ENCODE results near the gene PLEKHA1.

PLEKHA1 gene

GRCh38 chr10:122457934-122458333 lies 83.4 kb downstream of the PLEKHA1 start:
- Histone ChIP-seq H3K9me3 (ENCODE audit: low read length) (no peaks in the 10 kb centered on the region), H3K27ac (ENCODE audit: low read depth, low read length) (no peak overlapping the region), H3K27me3 (ENCODE audit: control insufficient read depth in 1 of 2, insufficient read depth in 2 of 2, low read length in 2 of 2) (no peaks in the 10 kb centered on the region), H3K4me3 (ENCODE audit: low read depth in 1 of 2, low read length in 2 of 2) (no peak overlapping the region), H3K36me3 (ENCODE audit: insufficient read depth, low read length) (no peaks in the 10 kb centered on the region), H3K4me1 (ENCODE audit: insufficient read depth, low read length) (peaks cover 8% of the 10 kb centered on the region), H3K9ac (ENCODE audit: low read length) (no peak overlapping the region)

- Histone ChIP-seq H3K4me3 (ENCODE audit: low read depth in 1 of 2, low read length in 2 of 2) (no peak overlapping the region), H3K9me3 (ENCODE audit: low read length) (no peaks in the 10 kb centered on the region), H3K36me3 (ENCODE audit: insufficient read depth, low read length) (no peaks in the 10 kb centered on the region), H3K4me1 (ENCODE audit: insufficient read depth, low read length) (peaks cover 13% of the 10 kb centered on the region), H3K9ac (ENCODE audit: low read length) (no peak overlapping the region), H3K27ac (ENCODE audit: low read depth, low read length) (no peak overlapping the region), H3K27me3 (ENCODE audit: control insufficient read depth in 1 of 2, insufficient read depth in 2 of 2, low read length in 2 of 2) (no peaks in the 10 kb centered on the region)
Measured at GRCh38 chr10:122458693-122459092, 84.2 kb downstream of the PLEKHA1 start.

- H3K9me3 ChIP-seq (ENCODE audit: low read length), result no peaks in the 10 kb centered on the region
- no peak overlapping the region for H3K9ac ChIP-seq (ENCODE audit: low read length)
- no peak overlapping the region for H3K27ac ChIP-seq (ENCODE audit: low read depth, low read length)
- no peaks in the 10 kb centered on the region for H3K36me3 ChIP-seq (ENCODE audit: insufficient read depth, low read length)
- H3K27me3 ChIP-seq (ENCODE audit: control insufficient read depth in 1 of 2, insufficient read depth in 2 of 2, low read length in 2 of 2), result no peaks in the 10 kb centered on the region
- no peak overlapping the region for H3K4me3 ChIP-seq (ENCODE audit: low read depth in 1 of 2, low read length in 2 of 2)
- peaks cover 20% of the 10 kb centered on the region for H3K4me1 ChIP-seq (ENCODE audit: insufficient read depth, low read length)
Measured at GRCh38 chr10:122459561-122460273, 85.2 kb downstream of the PLEKHA1 start.

GRCh38 chr10:122460891-122461293 lies 86.4 kb downstream of the PLEKHA1 start:
- Histone ChIP-seq H3K9me3 (ENCODE audit: low read length) (no peaks in the 10 kb centered on the region), H3K4me3 (ENCODE audit: low read depth in 1 of 2, low read length in 2 of 2) (peak overlapping the region; percentile 58 to 72), H3K9ac (ENCODE audit: low read length) (no peak overlapping the region), H3K4me1 (ENCODE audit: insufficient read depth, low read length) (peaks cover 20% of the 10 kb centered on the region), H3K27me3 (ENCODE audit: control insufficient read depth in 1 of 2, insufficient read depth in 2 of 2, low read length in 2 of 2) (no peaks in the 10 kb centered on the region), H3K36me3 (ENCODE audit: insufficient read depth, low read length) (no peaks in the 10 kb centered on the region), H3K27ac (ENCODE audit: low read depth, low read length) (peak overlapping the region; percentile 92)

- peak within 1 kb of the TSS; percentile 75 for H3K9ac ChIP-seq (ENCODE audit: low read length)
- peak within 1 kb of the TSS; percentile 72 to 80 for H3K4me3 ChIP-seq (ENCODE audit: low read depth in 1 of 2, low read length in 2 of 2)
- no peaks in the 10 kb centered on the region for H3K9me3 ChIP-seq (ENCODE audit: low read length)
- no peaks in the 10 kb centered on the region for H3K36me3 ChIP-seq (ENCODE audit: insufficient read depth, low read length)
- H3K4me1 ChIP-seq (ENCODE audit: insufficient read depth, low read length), result peaks cover 20% of the 10 kb centered on the region
- H3K27me3 ChIP-seq (ENCODE audit: control insufficient read depth in 1 of 2, insufficient read depth in 2 of 2, low read length in 2 of 2), result no peaks in the 10 kb centered on the region
- H3K27ac ChIP-seq (ENCODE audit: low read depth, low read length), result peak within 1 kb of the TSS; percentile 92
Measured at GRCh38 chr10:122461367-122461728, 86.8 kb downstream of the PLEKHA1 start, which contains the start of gene HTRA1. HTRA1 (plus strand) TSS chr10:122461553; CDS start chr10:122461653, 100 bp downstream.

GRCh38 chr10:122461729-122462532 lies 87.4 kb downstream of the PLEKHA1 start:
- peak overlapping the region; percentile 58 to 80 for H3K4me3 ChIP-seq (ENCODE audit: low read depth in 1 of 2, low read length in 2 of 2)
- peaks cover 20% of the 10 kb centered on the region for H3K4me1 ChIP-seq (ENCODE audit: insufficient read depth, low read length)
- no peaks in the 10 kb centered on the region for H3K36me3 ChIP-seq (ENCODE audit: insufficient read depth, low read length)
- H3K27ac ChIP-seq (ENCODE audit: low read depth, low read length), result peak overlapping the region; percentile 77
- H3K27me3 ChIP-seq (ENCODE audit: control insufficient read depth in 1 of 2, insufficient read depth in 2 of 2, low read length in 2 of 2), result no peaks in the 10 kb centered on the region
- no peaks in the 10 kb centered on the region for H3K9me3 ChIP-seq (ENCODE audit: low read length)
- peak overlapping the region; percentile 75 for H3K9ac ChIP-seq (ENCODE audit: low read length)

GRCh38 chr10:122462533-122463465 lies 88.3 kb downstream of the PLEKHA1 start:
- Histone ChIP-seq H3K36me3 (ENCODE audit: insufficient read depth, low read length) (no peaks in the 10 kb centered on the region), H3K27ac (ENCODE audit: low read depth, low read length) (peak overlapping the region; percentile 77), H3K4me1 (ENCODE audit: insufficient read depth, low read length) (peaks cover 20% of the 10 kb centered on the region), H3K9ac (ENCODE audit: low read length) (peak overlapping the region; percentile 75), H3K9me3 (ENCODE audit: low read length) (no peaks in the 10 kb centered on the region), H3K27me3 (ENCODE audit: control insufficient read depth in 1 of 2, insufficient read depth in 2 of 2, low read length in 2 of 2) (no peaks in the 10 kb centered on the region), H3K4me3 (ENCODE audit: low read depth in 1 of 2, low read length in 2 of 2) (peak overlapping the region; percentile 58 to 80)

GRCh38 chr10:122463466-122464249 lies 89.2 kb downstream of the PLEKHA1 start:
- Histone ChIP-seq H3K27ac (ENCODE audit: low read depth, low read length) (peak overlapping the region; percentile 77), H3K9ac (ENCODE audit: low read length) (peak overlapping the region; percentile 75), H3K36me3 (ENCODE audit: insufficient read depth, low read length) (no peaks in the 10 kb centered on the region), H3K4me3 (ENCODE audit: low read depth in 1 of 2, low read length in 2 of 2) (peak overlapping the region in 1 of 2 donors; percentile 80), H3K27me3 (ENCODE audit: control insufficient read depth in 1 of 2, insufficient read depth in 2 of 2, low read length in 2 of 2) (no peaks in the 10 kb centered on the region), H3K9me3 (ENCODE audit: low read length) (no peaks in the 10 kb centered on the region), H3K4me1 (ENCODE audit: insufficient read depth, low read length) (peaks cover 24% of the 10 kb centered on the region)

GRCh38 chr10:122464250-122464510 lies 89.7 kb downstream of the PLEKHA1 start:
- Histone ChIP-seq H3K9me3 (ENCODE audit: low read length) (no peaks in the 10 kb centered on the region), H3K9ac (ENCODE audit: low read length) (no peak overlapping the region), H3K4me3 (ENCODE audit: low read depth in 1 of 2, low read length in 2 of 2) (peak overlapping the region in 1 of 2 donors; percentile 13), H3K27ac (ENCODE audit: low read depth, low read length) (no peak overlapping the region), H3K4me1 (ENCODE audit: insufficient read depth, low read length) (peaks cover 29% of the 10 kb centered on the region), H3K27me3 (ENCODE audit: control insufficient read depth in 1 of 2, insufficient read depth in 2 of 2, low read length in 2 of 2) (no peaks in the 10 kb centered on the region), H3K36me3 (ENCODE audit: insufficient read depth, low read length) (no peaks in the 10 kb centered on the region)

GRCh38 chr10:122464586-122464985 lies 90.1 kb downstream of the PLEKHA1 start:
- Histone ChIP-seq H3K9ac (ENCODE audit: low read length) (no peak overlapping the region), H3K27ac (ENCODE audit: low read depth, low read length) (no peak overlapping the region), H3K4me3 (ENCODE audit: low read depth in 1 of 2, low read length in 2 of 2) (no peak overlapping the region), H3K36me3 (ENCODE audit: insufficient read depth, low read length) (no peaks in the 10 kb centered on the region), H3K9me3 (ENCODE audit: low read length) (no peaks in the 10 kb centered on the region), H3K4me1 (ENCODE audit: insufficient read depth, low read length) (peaks cover 33% of the 10 kb centered on the region), H3K27me3 (ENCODE audit: control insufficient read depth in 1 of 2, insufficient read depth in 2 of 2, low read length in 2 of 2) (no peaks in the 10 kb centered on the region)

Measured in muscle layer of colon (tissue), 2 donors.